T follicular helper cell (primary cell): ENCODE data around the gene NELL2.
"Not testable (repeated sequence)": the region's sequence is repeated elsewhere in the genome, so short reads cannot be mapped to it uniquely, and the experiment has no call there.

Experiments used
- DNase-seq: peaks from one replicate; pipeline ENCODE4 v3.0.0-alpha.2; 2020; ENCODE audit warnings: low read depth
- total RNA-seq, 2 experiments: gene quantifications; one replicate each; lab custom pipeline; 2026; lab: John Stamatoyannopoulos, UW

NELL2 gene
- 62.1 to 157 reads per million in 2 experiments for total RNA-seq

DNA sequence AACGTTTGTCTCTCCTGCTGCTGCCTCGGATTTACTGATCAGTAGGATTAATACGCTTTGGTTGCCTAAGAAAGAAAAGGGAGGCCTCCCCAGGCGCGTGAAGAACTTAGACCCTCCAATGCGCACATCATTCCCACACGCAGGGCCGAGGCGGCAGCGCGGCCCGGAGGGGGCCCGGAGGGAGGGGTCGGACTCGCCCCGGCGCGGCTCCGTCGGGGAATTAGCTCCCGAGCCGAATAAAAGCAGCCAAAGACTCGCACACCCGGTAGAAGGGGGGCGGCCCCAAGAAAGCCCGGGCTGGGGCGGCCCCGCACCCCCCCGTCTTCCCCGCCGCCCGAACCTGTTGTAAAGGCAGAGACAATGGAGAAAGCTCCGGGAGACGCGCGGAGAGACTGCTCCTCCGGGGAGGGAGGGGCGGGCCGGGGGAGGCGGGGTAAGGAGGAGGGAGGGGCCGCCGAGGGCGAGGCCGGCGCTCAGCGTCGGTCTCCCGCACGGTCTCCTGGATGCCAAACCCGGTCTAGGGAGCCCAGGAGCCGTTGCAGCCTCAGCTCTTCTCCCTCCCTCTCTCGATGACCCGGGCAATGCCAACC is at the start of gene NELL2:
Gene NELL2 (minus strand): TSS at position 362 of the 590 bp plus-strand sequence. CDS start 446 bp downstream, outside the sequence.
- DNase-seq, result peak; percentile 61

DNA sequence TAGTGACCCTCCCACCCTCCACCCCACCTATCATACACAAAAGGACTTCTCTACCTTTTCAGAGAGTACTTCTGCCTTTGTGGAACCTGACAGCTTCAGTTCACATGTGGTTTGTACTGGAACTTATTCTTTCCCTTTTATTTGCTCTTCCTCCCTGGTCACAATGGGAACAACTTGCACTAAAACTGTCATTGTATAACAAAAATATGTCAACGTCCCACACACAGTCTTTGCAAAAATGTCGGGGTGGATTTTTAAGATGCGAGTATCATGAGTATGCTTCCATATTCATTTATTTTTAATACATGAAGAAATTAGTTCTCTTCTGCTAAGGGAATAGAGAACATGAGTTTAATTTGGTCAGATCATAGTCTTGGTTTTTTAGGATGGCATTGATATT is 45.6 kb upstream of the NELL2 start:
- no peak for DNase-seq

DNA sequence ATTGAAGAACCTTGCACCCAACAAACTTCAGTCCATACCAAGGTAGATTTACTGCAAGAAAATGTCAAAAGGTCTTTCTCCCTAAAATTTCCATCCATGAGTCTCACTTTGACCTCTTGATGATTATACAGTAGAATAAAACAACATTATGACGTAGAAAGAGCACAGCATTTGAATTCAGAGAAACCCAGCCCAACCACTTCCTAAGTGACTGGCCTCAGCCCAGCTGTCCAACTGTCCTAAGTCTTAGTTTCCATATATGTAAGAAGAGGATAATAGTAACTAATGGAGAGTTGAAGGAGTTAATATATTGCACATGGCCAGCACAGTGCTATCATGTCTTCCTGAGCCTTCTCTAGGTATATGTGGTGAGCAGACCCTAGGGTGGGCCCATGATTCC is 41.0 kb upstream of the NELL2 start:
- DNase-seq, result no peak

DNA sequence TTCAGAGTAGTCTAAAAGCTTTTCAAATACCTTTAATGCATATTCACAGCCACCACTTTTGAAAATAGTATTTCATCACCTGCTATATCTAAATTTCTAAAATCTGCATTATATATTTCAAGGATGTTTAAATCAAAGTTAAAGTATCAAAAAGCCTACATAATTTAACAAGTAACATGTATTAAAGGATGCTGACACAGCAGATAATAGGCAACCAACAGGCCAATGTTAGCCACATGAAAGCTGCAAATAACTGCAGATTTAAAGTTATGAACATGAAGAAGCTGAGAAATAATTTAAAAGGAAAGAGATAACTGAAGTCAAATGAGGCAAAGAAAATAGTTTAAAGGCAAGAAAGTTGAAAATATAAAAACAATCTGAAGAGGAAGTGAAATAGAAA is 39.8 kb upstream of the NELL2 start:
- DNase-seq, result no peak

DNA sequence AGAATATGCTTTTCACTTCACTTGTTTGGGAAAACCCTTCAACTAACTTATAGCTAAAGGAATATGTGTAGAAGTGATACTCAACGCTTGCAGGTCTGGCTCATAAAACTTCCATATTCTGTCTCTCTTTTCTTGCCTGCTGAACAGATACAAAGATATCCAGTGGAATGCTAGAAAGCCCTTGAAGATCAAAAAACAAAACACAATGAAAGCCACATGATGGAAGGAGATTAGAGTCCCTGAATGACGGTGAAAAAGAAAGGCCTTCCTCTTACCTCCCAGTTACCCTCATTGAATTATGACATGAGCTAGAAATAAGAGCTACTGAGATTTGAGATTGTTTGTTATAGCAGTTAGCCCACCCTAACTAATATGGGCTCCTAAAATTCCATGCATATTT is 28.2 kb upstream of the NELL2 start:
- DNase-seq, result no peak

DNA sequence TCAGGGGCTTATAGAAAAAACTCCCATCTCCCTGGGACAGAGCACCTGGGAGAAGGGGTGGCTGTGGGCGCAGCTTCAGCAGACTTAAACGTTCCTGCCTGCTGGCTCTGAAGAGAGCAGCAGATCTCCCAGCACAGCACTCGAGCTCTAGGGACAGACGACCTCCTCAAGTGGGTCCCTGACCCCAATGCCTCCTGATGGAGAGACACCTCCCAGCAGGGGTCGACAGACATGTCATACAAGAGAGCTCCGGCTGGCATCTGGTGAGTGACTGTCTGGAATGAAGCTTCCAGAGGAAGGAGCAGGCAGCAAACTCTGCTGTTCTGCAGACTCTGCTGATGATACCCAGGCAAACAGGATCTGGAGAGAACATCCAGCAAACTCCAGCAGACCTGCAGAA is 22.0 kb upstream of the NELL2 start:
- DNase-seq, result not testable (repeated sequence)

DNA sequence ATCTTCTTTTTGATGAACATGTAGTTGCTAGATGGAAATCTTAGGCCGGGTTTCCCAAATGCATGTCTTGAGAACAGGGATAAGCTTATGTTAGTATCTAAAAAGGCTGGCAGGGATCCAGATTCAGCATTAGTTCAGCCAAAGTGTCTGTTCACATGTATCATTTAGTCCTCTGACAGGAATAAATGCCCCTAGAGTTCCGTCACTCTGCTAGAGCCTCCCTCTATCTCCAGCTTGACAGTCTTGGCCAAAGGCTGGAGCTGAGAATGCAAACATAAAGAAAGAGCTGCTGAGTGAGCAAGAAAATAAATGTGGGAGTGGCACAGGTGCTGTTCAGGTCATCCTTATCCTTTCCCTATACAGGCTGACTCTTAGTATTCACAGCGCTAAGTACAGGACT is 13.8 kb upstream of the NELL2 start:
- DNase-seq, result no peak

DNA sequence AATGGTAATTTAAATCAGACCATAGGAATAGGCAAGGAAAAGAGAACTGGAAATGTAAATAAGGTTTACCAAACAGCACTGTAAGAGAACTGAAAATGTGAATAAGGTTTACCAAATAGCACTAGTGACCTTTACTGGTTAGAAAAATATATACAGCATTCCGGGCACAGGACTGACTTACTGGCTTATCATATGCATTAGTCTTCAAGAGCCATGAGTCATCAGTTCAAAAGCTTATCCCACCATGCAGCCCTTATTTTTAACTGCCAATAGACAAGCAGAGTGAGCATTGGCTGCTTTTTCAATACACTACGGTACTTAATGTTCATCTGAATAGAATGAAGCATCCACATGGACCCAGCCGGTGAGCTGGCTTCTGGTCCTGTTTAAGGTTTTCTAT is 13.0 kb upstream of the NELL2 start:
- DNase-seq, result no peak

DNA sequence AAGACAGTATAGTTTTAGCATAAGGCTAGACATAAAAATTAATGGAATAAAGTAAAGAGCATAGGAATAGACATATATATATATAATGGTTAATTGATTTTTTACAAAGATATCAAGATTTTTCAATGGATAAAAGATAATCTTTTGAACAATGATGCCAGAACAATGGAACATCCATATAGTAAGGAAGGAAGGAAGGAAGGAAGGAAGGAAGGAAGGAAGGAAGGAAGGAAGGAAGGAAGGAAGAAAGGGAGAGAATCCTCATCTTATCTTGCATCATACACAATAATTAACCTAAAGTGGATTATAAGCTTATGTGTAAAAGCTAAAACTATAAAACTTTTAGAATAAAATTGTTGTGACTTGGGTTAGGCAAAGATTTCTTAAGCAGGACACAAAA is 9.8 kb upstream of the NELL2 start:
- no peak for DNase-seq

DNA sequence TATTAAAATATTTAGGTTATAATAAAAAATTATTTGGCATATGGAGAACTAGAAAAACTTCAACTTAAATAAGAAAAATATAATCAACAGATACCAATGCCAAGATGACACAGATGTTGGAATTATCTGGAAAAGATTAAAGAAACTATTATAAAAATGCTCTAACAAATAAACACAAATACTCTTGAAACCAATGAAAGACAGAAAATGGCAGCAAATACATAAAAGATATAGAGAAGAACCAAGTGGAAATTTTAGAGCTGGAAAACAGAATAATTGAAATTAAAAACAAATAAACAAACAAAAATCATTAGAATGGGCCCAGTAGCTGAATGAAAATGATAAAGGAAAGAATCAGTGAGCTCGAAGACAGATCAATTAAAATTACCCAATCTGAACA is 5.1 kb upstream of the NELL2 start:
- no peak for DNase-seq

DNA sequence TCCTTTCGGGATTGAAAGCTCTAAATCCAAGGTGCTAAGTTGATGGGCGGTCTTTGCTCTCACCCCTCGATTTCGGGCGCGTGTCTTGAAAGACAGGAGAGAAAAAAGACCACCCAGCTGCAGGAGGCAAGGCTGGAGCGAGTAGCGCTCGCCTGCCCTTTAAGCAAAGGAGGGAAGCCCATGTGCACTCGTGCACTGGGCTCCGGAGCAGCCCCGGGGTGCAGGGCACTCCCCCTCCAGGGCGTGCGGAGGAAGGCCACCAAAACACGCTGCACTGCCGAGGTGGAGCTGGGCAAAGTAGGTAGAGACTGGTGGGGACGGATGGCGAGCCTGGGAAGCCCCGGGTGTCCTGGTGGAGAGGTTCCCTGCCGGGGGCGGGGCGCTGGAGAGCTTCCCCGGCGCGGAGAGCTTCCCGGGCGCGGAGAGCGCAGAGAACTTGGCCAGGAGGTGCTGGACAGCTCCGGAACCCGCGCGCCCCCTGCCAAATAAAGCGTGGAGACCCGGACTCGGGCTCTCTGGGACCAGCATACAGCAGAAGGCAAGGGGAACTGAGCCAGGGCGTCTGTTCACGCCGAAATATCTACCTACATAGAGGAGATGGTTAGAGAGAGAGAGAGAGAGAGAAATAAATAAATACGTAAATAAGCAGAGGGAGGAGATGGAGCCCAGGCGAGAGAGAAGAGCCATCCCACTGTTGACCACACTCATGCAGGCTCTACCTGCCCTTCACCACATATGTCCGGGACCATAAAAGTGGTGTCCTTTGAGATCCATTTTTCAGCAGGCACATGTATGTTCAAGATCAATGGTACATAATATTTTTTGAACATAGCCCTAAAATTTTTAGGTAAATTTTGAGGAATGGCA is 662 bp upstream of the NELL2 start:
- peak; percentile 25 for DNase-seq

DNA sequence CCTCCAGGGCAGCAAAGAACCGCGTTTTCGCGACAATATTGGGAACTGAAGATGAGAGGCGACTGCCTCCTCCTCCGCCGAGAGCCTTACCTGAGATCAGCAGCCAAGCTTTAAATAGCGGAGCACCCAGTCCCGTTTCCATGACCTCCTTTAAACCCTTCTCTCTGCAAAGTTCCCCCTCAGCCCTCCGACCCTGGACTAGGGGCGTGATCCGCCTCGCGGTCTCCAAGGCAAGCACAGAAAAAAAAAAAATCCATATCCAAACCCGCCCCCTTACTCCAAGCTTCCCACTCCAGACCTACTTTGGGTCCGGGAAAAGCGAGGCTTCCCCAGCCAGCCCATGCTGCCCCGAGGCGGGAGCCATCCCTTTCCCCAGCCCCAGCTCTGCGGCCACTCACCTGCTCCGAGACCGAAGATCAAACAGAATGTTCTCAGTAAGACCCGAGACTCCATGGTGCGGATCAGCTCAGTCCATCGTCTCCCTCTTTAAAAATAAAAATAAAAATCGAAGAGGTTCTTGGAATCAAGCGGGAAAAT is 630 bp downstream of the NELL2 start:
- DNase-seq, result no peak

DNA sequence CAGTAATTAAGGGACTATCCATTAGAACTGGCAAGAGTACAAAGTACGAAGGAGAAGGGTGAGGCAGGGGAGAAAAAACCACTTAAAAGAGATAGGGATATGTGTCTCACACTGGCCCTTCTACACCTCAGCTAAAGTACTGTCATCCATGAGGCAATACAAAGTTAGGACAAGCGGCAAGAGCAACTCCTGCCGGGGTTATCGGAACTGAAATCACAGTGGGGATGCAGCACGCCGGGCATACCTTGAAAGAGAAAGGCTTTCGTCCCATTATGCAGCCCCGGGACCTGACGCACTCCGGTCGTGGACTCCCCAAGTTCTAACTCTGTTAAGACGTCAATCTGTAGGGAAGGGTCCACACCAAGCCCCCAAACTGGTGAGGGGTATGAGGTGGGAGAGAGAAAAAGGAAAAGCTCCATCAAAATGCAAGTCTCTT is 1.1 kb downstream of the NELL2 start:
- DNase-seq, result no peak

DNA sequence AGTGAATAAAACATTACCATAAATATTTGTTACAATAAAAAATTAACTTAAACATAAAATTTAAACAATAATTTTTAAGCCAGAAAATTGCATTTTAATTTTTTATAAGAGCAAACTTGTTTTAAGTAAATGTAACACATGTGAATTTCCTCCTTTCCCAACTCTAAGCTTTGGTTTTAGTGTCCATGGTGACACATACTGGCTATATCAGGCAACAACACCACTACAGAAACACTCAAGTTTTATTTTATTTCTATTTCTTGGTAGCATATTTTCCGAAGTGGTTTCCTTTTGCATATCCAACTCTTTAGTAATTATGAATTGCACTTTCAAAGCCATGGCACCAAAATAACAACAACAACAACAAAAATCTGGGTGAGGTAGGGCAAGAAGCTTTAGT is 2.2 kb downstream of the NELL2 start:
- DNase-seq, result no peak

DNA sequence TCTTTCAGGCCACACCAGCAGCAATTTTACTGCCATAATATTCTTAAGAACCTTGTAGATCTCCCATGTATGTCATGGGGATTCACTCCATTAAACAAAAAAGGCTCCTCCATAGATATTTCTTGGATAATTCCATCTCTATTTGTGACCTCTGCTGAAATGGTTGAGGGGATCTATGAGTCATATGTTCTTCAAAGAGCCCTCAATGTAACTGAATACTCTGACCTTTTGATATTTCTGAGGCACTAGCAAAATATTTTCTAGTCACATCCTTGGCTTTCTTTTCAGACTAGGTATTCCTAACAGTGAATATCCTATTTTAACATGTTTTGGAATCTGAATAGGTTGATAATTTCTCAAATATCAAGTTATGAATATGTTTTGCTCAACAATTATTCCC is 6.6 kb downstream of the NELL2 start:
- DNase-seq, result no peak

DNA sequence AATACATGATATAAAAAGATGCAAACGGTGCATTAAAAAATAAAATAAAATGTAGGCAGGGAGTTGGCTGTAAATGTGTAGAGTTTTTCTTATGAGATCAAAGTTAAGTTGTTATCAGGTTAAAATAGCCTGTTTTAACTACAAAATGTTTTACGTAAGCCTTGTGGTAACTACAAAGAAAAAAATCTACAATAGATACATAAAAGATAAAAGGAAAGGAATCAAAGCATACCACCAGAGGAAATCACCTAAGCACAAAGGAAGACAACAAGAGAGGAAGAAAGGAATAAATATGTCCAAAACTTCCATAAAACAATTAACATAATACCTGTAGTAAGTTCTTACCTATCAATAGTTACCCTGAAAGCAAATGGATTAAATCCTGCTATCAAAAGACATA is 12.2 kb downstream of the NELL2 start:
- no peak for DNase-seq

DNA sequence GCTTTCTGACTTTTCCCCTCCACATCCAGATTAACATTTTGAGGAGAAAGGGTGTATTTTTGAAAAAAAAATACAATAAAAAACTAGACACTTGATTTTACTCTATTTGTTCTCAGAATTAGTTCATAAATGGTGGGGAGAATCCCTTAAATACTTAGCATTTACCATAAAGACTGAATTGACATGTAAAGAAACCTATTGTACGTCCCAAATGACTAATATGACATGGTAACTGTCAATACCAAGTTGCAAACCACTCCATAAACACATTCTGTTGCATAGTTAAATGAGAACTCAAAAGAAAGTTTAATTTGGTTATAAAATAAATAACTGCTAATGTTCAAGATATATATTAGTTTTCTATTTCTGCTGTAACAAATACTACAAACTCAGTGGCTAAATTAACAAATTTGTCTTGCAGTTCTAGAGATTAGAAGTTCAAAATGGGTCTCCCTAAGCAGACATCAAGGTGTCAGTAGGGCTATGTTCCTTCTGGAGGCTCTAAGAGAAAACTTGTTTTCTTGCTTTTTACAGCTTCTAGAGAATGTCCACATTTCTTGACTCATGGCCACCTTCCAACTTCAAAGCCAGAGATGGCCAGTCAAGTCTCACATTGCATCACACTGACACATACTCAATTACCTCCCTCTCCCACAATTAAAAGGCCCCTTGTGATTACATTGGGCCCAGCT is 16.0 kb downstream of the NELL2 start:
- DNase-seq, result no peak

DNA sequence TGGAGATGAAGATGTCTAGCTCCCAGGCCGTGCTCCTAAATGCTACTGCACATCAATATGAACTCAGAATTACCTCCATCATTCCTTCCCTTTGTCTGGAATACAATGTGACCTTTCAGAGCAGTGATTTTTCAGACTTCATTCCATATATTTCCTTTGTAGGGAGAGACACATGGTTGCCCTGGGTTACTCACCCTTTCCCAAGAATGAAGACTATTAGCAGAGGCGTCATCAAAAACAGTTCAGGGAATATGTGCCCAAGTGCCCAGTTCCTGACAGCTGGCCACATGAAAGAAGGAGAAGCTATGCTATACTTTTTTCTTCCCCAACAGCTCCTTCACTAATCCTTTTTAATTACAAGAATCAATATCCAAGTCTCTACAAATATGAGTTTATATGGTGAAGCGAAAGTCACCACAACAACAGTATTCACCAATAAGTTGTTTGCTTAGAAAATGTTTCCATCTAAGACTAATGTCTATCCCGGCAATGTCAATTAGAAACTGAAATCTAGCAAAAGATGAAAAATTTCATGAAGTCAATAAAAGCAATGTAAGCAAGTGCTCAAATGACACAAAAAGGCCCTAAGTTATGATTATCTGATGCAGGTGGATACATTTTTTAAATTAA is 17.8 kb downstream of the NELL2 start:
- DNase-seq, result no peak

DNA sequence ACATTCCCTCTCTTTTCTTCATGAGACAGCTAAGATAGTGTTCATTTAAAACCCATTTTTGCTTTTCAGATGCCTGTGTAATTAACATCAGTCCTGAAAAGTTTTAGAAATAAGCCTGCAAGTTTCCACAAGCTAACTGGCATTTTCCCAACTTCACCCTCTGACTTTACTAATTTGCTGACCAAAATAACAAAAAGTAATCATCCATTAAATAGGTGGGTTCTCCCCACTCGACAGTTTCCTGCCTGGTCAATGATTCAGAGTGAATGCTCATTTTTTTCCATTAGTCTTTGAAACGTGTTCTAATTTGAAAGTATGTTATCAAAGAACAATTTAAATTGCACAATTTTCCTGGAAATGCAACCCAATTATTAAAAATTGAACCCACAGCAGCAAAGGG is 23.6 kb downstream of the NELL2 start:
- no peak for DNase-seq

DNA sequence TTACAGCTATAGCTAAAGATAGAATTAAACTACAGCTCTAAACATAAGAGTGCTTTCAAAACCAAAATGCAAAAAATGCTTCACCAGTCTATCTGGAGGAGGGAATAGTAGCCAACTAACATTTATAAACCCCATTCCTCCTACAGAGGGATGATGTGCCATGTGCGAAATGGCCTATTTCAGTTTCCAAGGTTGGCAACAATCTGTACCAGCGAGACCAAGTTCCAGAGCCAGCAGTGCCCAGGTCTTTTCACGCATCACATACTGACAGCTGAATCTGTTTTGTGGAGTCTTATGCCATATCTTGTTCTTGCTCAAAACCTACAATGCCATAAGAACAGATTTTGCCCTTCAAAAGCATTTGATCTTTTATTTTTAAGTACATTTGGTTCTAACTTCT is 24.5 kb downstream of the NELL2 start:
- no peak for DNase-seq

DNA sequence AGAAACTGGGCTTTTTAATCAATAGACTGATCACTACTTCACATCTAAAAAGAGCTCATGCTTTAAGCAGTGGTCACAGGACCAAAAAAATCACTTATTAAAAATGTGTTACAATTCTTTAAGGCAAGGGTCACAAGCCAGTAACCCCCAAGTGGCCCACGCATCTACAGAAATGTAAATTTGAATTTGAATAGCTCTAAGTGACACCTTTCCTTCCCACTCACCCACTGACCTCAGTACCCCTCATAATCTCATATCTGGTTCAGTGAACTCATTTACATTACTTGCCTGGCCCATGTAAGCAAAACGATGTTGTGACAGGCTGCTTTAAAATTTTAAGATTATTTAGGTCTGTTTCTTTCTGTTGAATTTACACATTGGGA is 27.4 kb downstream of the NELL2 start:
- DNase-seq, result no peak
